GM19328 (cell line): ENCODE results near the gene HOMEZ.
"Not testable (repeated sequence)": the region's sequence is repeated elsewhere in the genome, so short reads cannot be mapped to it uniquely, and the experiment has no call there.

Experiments used
- ATAC-seq: cut with Tn5 transposase; IDR thresholded peaks from one replicate; pipeline ENCODE4 v1.9.1; 2021; ENCODE audit warnings: mild to moderate bottlenecking, moderate library complexity; ENCODE audit not compliant: unreplicated experiment

HOMEZ gene

GRCh38 chr14:23228812-23229211, 57.1 kb downstream of the HOMEZ start:
- ATAC-seq = no peak

GRCh38 chr14:23227566-23227965, 58.4 kb downstream of the HOMEZ start:
- ATAC-seq = no peak

GRCh38 chr14:23224958-23225357, 61.0 kb downstream of the HOMEZ start:
- not testable (repeated sequence) for ATAC-seq
